ENCODE measurements around the gene ZNG1B.
"Not testable (repeated sequence)": the region's sequence is repeated elsewhere in the genome, so short reads cannot be mapped to it uniquely, and the experiment has no call there.

DNA sequence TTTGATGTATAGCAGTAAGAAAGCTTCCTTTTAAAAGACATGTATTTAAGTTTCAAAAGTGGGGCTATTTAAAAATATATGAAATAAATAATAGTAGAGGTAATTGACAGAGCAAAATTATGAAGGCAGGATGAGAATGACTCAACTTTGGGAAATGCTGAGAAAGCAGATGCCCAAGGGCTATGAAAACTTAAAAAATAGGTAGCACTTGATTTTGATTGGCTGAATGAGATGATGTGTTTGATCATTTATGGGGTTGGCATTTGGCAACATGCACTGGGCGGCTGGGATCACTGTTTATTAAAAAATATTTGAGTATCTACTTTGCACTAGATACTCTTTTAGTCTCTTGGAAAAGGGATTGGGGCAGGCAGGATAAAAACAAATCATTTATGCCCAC, 87.5 kb downstream of the ZNG1B start:
- TF ChIP-seq, protein P1, sequence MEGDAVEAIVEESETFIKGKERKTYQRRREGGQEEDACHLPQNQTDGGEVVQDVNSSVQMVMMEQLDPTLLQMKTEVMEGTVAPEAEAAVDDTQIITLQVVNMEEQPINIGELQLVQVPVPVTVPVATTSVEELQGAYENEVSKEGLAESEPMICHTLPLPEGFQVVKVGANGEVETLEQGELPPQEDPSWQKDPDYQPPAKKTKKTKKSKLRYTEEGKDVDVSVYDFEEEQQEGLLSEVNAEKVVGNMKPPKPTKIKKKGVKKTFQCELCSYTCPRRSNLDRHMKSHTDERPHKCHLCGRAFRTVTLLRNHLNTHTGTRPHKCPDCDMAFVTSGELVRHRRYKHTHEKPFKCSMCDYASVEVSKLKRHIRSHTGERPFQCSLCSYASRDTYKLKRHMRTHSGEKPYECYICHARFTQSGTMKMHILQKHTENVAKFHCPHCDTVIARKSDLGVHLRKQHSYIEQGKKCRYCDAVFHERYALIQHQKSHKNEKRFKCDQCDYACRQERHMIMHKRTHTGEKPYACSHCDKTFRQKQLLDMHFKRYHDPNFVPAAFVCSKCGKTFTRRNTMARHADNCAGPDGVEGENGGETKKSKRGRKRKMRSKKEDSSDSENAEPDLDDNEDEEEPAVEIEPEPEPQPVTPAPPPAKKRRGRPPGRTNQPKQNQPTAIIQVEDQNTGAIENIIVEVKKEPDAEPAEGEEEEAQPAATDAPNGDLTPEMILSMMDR (optimal IDR thresholded peaks at IDR 0.05 in 1 of 3, IDR thresholded peaks at IDR 0.05 in 1 of 3, conservative IDR thresholded peaks at IDR 0.05 in 1 of 3; ENCODE audit: extremely low read depth in 1 of 3, insufficient read depth in 2 of 3, low read length in 3 of 3) = not testable (repeated sequence)
- TF ChIP-seq EZH2 (IDR thresholded peaks at IDR 0.05; ENCODE audit: low read length) = not testable (repeated sequence)
